K562 (cell line): ENCODE results near the gene CXCR5. TPM values are rescaled to one million over a fixed set of nuclear protein-coding genes. Genes with fewer than 3 reads are reported as not detected.

Experiments
- CREM ChIP-seq: IDR thresholded peaks from 2 replicates; pipeline ENCODE4 v1.6.1; 2014; ENCODE audit warnings: antibody characterized with exemption, low read depth
- DPF2 ChIP-seq: fragments of 450-650 bp; IDR thresholded peaks from 2 replicates; pipeline ENCODE4 v1.6.1; 2016
- EGR1 ChIP-seq: fragments of 450-650 bp; conservative IDR thresholded peaks from 2 replicates; pipeline ENCODE4 v1.6.1; 2017; ENCODE audit warnings: mild to moderate bottlenecking
- GATAD2A ChIP-seq: fragments of 450-650 bp; IDR thresholded peaks from 2 replicates; pipeline ENCODE4 v1.6.1; 2017
- HDAC2 ChIP-seq: fragments of 450-650 bp; IDR thresholded peaks from 2 replicates; pipeline ENCODE4 v1.6.1; 2016; ENCODE audit warnings: mild to moderate bottlenecking
- HMGN3 ChIP-seq: IDR thresholded peaks from 2 replicates; pipeline ENCODE4 v1.6.1; 2011; ENCODE audit warnings: borderline replicate concordance, low read depth, mild to moderate bottlenecking, mixed read lengths, low read length; ENCODE audit not compliant: insufficient read length; ENCODE audit errors: extremely low read depth
- KLF16 ChIP-seq: IDR thresholded peaks from 2 replicates; pipeline ENCODE4 v1.6.1; 2016; ENCODE audit warnings: antibody characterized with exemption
- LCOR ChIP-seq: sonication (generic); formaldehyde crosslinking; IDR thresholded peaks from 2 replicates; pipeline ENCODE4 v1.8.0; 2022; ENCODE audit warnings: mild to moderate bottlenecking, missing genetic modification reagents
- MTA3 ChIP-seq: fragments of 450-650 bp; formaldehyde crosslinking; IDR thresholded peaks from 2 replicates; pipeline ENCODE4 v1.6.1; 2017; ENCODE audit warnings: mild to moderate bottlenecking, borderline replicate concordance
- NFATC3 ChIP-seq: fragments of 450-650 bp; IDR thresholded peaks from 2 replicates; pipeline ENCODE4 v1.6.1; 2017; ENCODE audit warnings: mild to moderate bottlenecking
- NFIC ChIP-seq: fragments of 450-650 bp; IDR thresholded peaks from 2 replicates; pipeline ENCODE4 v1.6.1; 2017; ENCODE audit warnings: mild to moderate bottlenecking, inconsistent platforms
- PCBP1 ChIP-seq: fragments of 200-400 bp; formaldehyde crosslinking; IDR thresholded peaks from 2 replicates; pipeline ENCODE4 v1.6.1; 2018; ENCODE audit warnings: mild to moderate bottlenecking, low read depth, low read length; ENCODE audit not compliant: poor library complexity, severe bottlenecking
- PHF20 ChIP-seq: fragments of 450-650 bp; IDR thresholded peaks from 2 replicates; pipeline ENCODE4 v1.6.1; 2018; ENCODE audit not compliant: partially characterized antibody
- PHF21A ChIP-seq: fragments of 450-650 bp; IDR thresholded peaks from 2 replicates; pipeline ENCODE4 v1.6.1; 2017; ENCODE audit warnings: low read depth, borderline replicate concordance
- RBM15 ChIP-seq: fragments of 200-400 bp; formaldehyde crosslinking; IDR thresholded peaks from 2 replicates; pipeline ENCODE4 v1.6.1; 2018; ENCODE audit warnings: mild to moderate bottlenecking, low read length, moderate library complexity; ENCODE audit not compliant: insufficient read depth
- RFX5 ChIP-seq: IDR thresholded peaks from 2 replicates; pipeline ENCODE4 v1.6.1; 2011; ENCODE audit warnings: low read depth, mild to moderate bottlenecking, improper control_type of control experiment, low read length
- SIRT6 ChIP-seq: IDR thresholded peaks from one replicate; pipeline ENCODE4 v1.6.1; 2012; ENCODE audit warnings: low read depth, mild to moderate bottlenecking, control low read depth, inconsistent platforms, low read length, moderate library complexity
- ZNF668 ChIP-seq: fragments of 250-450 bp; sonication (Bioruptor Pico); IDR thresholded peaks from 2 replicates; pipeline ENCODE4 v1.8.0; 2022; ENCODE audit warnings: mild to moderate bottlenecking, inconsistent platforms
- ZNF778 ChIP-seq: fragments of 450-650 bp; formaldehyde crosslinking; IDR thresholded peaks from 2 replicates; pipeline ENCODE4 v1.4.0; 2020; ENCODE audit warnings: mild to moderate bottlenecking, moderate library complexity
- polyA plus RNA-seq, 8 experiments: library from polyadenylated mRNA; depleted of rRNA in 4 of 8; stranded (reverse) in 5 of 8; unstranded in 3 of 8; fragments of >200 nt; fragmentation: Nextera tagmentation in 2 of 8; fragmentation: Illumina TruSeq in 1 of 8; extraction: Ambion mirVana in 2 of 8; extraction: Trizol in 1 of 8; gene quantifications; 2 replicates each; pipeline versions ENCODE4 v1.2.1 to v1.2.3, GENCODE V29; 2011 to 2014; ENCODE audit warnings: inconsistent platforms in 1 of 8, missing spikeins in 1 of 8
- total RNA-seq, 7 experiments: library from RNA; depleted of rRNA in 6 of 7; stranded (reverse); fragments of >200 nt in 6 of 7; fragmentation: Illumina TruSeq in 2 of 7; extraction: Trizol in 2 of 7; gene quantifications; 2 replicates each; pipeline versions ENCODE4 v1.2.1 to v1.2.3, GENCODE V29; 2011 to 2021; ENCODE audit warnings: low replicate concordance in 1 of 7
- TF ChIP-seq, protein P1 (sequence below), 3 experiments: IDR thresholded peaks in 2 of 3; conservative IDR thresholded peaks in 1 of 3; 2 replicates each; pipeline ENCODE4 v1.5.1; 2011 to 2012; ENCODE audit warnings: low read length in 3 of 3, mild to moderate bottlenecking in 3 of 3, control low read depth in 2 of 3, improper control_type of control experiment in 1 of 3, inconsistent platforms in 1 of 3, low read depth in 1 of 3, mixed read lengths in 1 of 3, moderate library complexity in 1 of 3; ENCODE audit not compliant: insufficient read depth in 2 of 3
- TF ChIP-seq, protein P2 (sequence below): fragments of 450-650 bp; IDR thresholded peaks from 2 replicates; pipeline ENCODE4 v1.6.1; 2018; ENCODE audit not compliant: partially characterized antibody

The CXCR5 gene
- total and polyA plus RNA-seq, 9 of the 15 experiments (the other 6 are each of a cell fraction or from before 2014, with no cell fraction given): 0.03 to 0.06 TPM; not detected in 7

DNA sequence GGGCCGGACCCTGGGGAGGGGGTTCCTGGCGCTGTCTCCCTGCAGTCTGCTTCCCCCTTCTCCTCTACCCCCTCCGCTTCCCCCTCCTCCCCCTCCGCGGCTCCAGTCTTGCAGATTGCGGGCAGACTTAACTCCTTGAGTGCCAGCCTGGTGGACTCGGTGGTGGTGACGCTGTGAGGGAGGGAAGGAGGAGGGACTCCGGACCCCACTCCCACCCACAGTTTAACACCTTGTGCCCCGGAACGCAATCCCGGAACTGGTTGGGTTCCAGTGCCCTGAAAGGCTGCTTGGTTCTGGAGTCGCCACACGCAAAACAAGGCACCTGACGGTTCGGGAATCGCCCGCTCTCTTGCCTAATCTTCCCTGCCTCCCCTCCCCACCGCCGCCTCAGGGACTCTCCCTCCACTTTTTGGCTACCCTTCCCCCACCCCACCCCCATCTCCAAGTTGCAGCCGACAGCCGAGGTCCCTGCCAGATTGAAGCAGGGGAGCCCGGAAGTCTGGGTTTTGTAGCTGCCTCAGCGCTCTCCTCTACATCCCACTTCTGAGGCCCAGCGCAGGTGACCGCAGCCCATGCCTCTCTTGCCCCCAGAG is 45.9 kb downstream of the CXCR5 start (continued):
- TF ChIP-seq, protein P1, sequence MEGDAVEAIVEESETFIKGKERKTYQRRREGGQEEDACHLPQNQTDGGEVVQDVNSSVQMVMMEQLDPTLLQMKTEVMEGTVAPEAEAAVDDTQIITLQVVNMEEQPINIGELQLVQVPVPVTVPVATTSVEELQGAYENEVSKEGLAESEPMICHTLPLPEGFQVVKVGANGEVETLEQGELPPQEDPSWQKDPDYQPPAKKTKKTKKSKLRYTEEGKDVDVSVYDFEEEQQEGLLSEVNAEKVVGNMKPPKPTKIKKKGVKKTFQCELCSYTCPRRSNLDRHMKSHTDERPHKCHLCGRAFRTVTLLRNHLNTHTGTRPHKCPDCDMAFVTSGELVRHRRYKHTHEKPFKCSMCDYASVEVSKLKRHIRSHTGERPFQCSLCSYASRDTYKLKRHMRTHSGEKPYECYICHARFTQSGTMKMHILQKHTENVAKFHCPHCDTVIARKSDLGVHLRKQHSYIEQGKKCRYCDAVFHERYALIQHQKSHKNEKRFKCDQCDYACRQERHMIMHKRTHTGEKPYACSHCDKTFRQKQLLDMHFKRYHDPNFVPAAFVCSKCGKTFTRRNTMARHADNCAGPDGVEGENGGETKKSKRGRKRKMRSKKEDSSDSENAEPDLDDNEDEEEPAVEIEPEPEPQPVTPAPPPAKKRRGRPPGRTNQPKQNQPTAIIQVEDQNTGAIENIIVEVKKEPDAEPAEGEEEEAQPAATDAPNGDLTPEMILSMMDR (IDR thresholded peaks at IDR 0.05 in 2 of 3, conservative IDR thresholded peaks at IDR 0.05 in 1 of 3; ENCODE audit: insufficient read depth in 2 of 3, low read depth in 1 of 3, low read length in 3 of 3): no peak
- TF ChIP-seq LCOR (CRISPR knock-in tag) (0 out of 2 replicates have a peak, but pooled peaks have one; percentile 5), HDAC2 (peak; percentile 9; the same call in 1 of the 2 replicates), PHF20 (no peak), GATAD2A (peak; percentile 85), ZNF668 (CRISPR knock-in tag) (no peak), KLF16 (no peak), ZNF778 (CRISPR knock-in tag) (no peak), DPF2 (0 out of 2 replicates have a peak, but pooled peaks have one; percentile 11), NFIC (0 out of 2 replicates have a peak, but pooled peaks have one; percentile 10), CREM (peak; percentile 22), MTA3 (peak; percentile 35; the same call in 1 of the 2 replicates), PHF21A (0 out of 2 replicates have a peak, but pooled peaks have one; percentile 6), EGR1 (peak; percentile 75), RBM15 (no peak), PCBP1 (no peak), NFATC3 (no peak), HMGN3 (peak; percentile 8), SIRT6 (no peak), RFX5 (no peak)
- TF ChIP-seq, protein P2, sequence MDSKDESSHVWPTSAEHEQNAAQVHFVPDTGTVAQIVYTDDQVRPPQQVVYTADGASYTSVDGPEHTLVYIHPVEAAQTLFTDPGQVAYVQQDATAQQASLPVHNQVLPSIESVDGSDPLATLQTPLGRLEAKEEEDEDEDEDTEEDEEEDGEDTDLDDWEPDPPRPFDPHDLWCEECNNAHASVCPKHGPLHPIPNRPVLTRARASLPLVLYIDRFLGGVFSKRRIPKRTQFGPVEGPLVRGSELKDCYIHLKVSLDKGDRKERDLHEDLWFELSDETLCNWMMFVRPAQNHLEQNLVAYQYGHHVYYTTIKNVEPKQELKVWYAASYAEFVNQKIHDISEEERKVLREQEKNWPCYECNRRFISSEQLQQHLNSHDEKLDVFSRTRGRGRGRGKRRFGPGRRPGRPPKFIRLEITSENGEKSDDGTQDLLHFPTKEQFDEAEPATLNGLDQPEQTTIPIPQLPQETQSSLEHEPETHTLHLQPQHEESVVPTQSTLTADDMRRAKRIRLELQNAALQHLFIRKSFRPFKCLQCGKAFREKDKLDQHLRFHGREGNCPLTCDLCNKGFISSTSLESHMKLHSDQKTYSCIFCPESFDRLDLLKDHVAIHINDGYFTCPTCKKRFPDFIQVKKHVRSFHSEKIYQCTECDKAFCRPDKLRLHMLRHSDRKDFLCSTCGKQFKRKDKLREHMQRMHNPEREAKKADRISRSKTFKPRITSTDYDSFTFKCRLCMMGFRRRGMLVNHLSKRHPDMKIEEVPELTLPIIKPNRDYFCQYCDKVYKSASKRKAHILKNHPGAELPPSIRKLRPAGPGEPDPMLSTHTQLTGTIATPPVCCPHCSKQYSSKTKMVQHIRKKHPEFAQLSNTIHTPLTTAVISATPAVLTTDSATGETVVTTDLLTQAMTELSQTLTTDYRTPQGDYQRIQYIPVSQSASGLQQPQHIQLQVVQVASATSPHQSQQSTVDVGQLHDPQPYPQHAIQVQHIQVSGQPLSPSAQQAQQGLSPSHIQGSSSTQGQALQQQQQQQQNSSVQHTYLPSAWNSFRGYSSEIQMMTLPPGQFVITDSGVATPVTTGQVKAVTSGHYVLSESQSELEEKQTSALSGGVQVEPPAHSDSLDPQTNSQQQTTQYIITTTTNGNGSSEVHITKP: peak; percentile 16
